ENCODE data around the gene NR2F1. TPM values are rescaled to one million over a fixed set of nuclear protein-coding genes. Genes with fewer than 3 reads are reported as not detected.

NR2F1 gene
- total RNA-seq, 2 donors from 2014 or later = 0.22 TPM; not detected in 1

- Mint-ChIP-seq H3K27me3 (ENCODE audit: insufficient read depth) (no peaks in the 10 kb centered on the region), H3K9me3 (no peaks in the 10 kb centered on the region), H3K4me3 (no peak overlapping the region), H3K27ac (no peak overlapping the region), H3K36me3 (ENCODE audit: low read depth) (no peaks in the 10 kb centered on the region), H3K4me1 (peaks cover 31% of the 10 kb centered on the region)
- H3K36me3 ChIP-seq (ENCODE audit: control insufficient read depth, insufficient read depth, low read length) = no peaks in the 10 kb centered on the region
- WGBS, 2 experiments (ENCODE audit: insufficient coverage in 1 of 2, insufficient read length in 1 of 2) = 4 to 10% methylated on average over 4 to 17 of the region's 17 CpGs
- H3K27ac ChIP-seq (ENCODE audit: low read depth, low read length) = peak overlapping the region; percentile 88
- peak; percentile 73 for DNase-seq
- peaks cover 6% of the 10 kb centered on the region for H3K9me3 ChIP-seq (ENCODE audit: control insufficient read depth, low read length)
- TF ChIP-seq CTCF (conservative IDR thresholded peaks at IDR 0.05) = peak; percentile 31
- H3K9ac ChIP-seq (ENCODE audit: extremely low read depth, low read length, poor library complexity, severe bottlenecking) = no peak overlapping the region
- peaks cover 10% of the 10 kb centered on the region for H3K4me1 ChIP-seq (ENCODE audit: control insufficient read depth, insufficient read depth, low read length)
- H3K4me3 ChIP-seq (ENCODE audit: low read length) = no peak overlapping the region
- H3K27me3 ChIP-seq (ENCODE audit: control insufficient read depth, insufficient read depth, low read length, poor library complexity, severe bottlenecking) = peaks cover 100% of the 10 kb centered on the region
Observed at GRCh38 chr5:93599399-93600120, 16.5 kb downstream of the NR2F1 start.

GRCh38 chr5:93600409-93601070 is 17.5 kb downstream of the NR2F1 start:
- no peak overlapping the region for H3K27ac Mint-ChIP-seq
- Histone ChIP-seq H3K9me3 (ENCODE audit: control insufficient read depth, low read length) (peaks cover 6% of the 10 kb centered on the region), H3K36me3 (ENCODE audit: control insufficient read depth, insufficient read depth, low read length) (no peaks in the 10 kb centered on the region), H3K27ac (ENCODE audit: low read depth, low read length) (peak overlapping the region; percentile 88), H3K9ac (ENCODE audit: extremely low read depth, low read length, poor library complexity, severe bottlenecking) (no peak overlapping the region), H3K27me3 (ENCODE audit: control insufficient read depth, insufficient read depth, low read length, poor library complexity, severe bottlenecking) (peaks cover 100% of the 10 kb centered on the region), H3K4me3 (ENCODE audit: low read length) (no peak overlapping the region), H3K4me1 (ENCODE audit: control insufficient read depth, insufficient read depth, low read length) (peaks cover 4% of the 10 kb centered on the region)
- no peak for DNase-seq
- peaks cover 28% of the 10 kb centered on the region for H3K4me1 Mint-ChIP-seq
- TF ChIP-seq CTCF (conservative IDR thresholded peaks at IDR 0.05) = no peak
- H3K9me3 Mint-ChIP-seq = no peaks in the 10 kb centered on the region
- H3K27me3 Mint-ChIP-seq (ENCODE audit: insufficient read depth) = no peaks in the 10 kb centered on the region
- H3K36me3 Mint-ChIP-seq (ENCODE audit: low read depth) = no peaks in the 10 kb centered on the region
- 0 to 11% methylated on average over 4 to 8 of the region's 8 CpGs for WGBS, 2 experiments (ENCODE audit: insufficient coverage in 1 of 2, insufficient read length in 1 of 2)
- no peak overlapping the region for H3K4me3 Mint-ChIP-seq

GRCh38 chr5:93601071-93601801 is 18.2 kb downstream of the NR2F1 start:
- Mint-ChIP-seq H3K36me3 (ENCODE audit: low read depth) (no peaks in the 10 kb centered on the region), H3K4me3 (no peak overlapping the region), H3K27me3 (ENCODE audit: insufficient read depth) (no peaks in the 10 kb centered on the region), H3K4me1 (peaks cover 23% of the 10 kb centered on the region), H3K9me3 (no peaks in the 10 kb centered on the region), H3K27ac (no peak overlapping the region)
- peaks cover 2% of the 10 kb centered on the region for H3K4me1 ChIP-seq (ENCODE audit: control insufficient read depth, insufficient read depth, low read length)
- DNase-seq = no peak
- no peaks in the 10 kb centered on the region for H3K36me3 ChIP-seq (ENCODE audit: control insufficient read depth, insufficient read depth, low read length)
- H3K4me3 ChIP-seq (ENCODE audit: low read length) = peak overlapping the region; percentile 56
- WGBS, 2 experiments (ENCODE audit: insufficient coverage in 1 of 2, insufficient read length in 1 of 2) = 14% methylated on average over 3 of the region's 3 CpGs; no CpG with 5 or more reads in 1 of the 2 experiments
- peak overlapping the region; percentile 88 for H3K27ac ChIP-seq (ENCODE audit: low read depth, low read length)
- peaks cover 100% of the 10 kb centered on the region for H3K27me3 ChIP-seq (ENCODE audit: control insufficient read depth, insufficient read depth, low read length, poor library complexity, severe bottlenecking)
- TF ChIP-seq CTCF (conservative IDR thresholded peaks at IDR 0.05) = no peak
- peaks cover 6% of the 10 kb centered on the region for H3K9me3 ChIP-seq (ENCODE audit: control insufficient read depth, low read length)
- H3K9ac ChIP-seq (ENCODE audit: extremely low read depth, low read length, poor library complexity, severe bottlenecking) = no peak overlapping the region

Measured in endodermal cell (in vitro differentiated cells).